ENCODE measurements around the gene PHF20.

The PHF20 gene

DNA sequence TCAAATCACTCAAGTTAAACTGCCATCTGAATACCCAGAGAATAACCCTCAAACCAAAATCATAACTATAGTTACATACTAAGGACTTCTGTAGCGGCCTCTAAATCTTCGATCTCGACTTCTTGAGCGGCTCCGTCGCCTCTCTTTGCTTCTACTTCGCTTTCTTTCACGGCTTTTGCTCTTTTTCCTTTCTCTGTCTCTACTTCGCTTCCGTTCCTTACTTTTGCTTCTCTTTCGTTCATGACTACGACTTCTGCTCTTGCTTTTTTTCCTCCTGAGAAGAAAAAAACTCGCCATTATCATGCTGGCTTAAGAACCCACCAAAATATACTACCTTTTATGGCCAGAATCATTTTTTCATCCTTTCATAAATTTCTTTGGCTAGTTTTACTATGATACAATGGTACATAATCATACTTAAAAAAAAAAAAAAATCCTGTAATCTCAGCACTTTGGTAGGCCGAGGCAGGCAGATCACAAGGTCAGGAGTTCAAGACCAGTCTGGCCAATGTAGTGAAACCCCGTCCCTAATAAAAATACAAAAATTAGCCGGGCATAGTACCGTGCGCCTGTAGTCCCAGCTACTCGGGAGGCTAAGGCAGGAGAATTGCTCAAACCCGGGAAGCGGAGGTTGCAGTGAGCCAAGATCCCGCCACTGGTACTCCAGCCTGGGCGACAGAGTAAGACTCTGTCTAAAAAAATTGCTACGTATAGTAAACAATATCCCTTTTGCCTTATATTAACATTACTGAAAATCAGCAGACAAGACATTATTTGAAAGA lies 39.8 kb upstream of the PHF20 start:
- Histone ChIP-seq H4K8ac (ENCODE audit: low read depth, low read length) (no peak overlapping the region), H3K23ac (ENCODE audit: low read depth, low read length, poor library complexity) (no peak overlapping the region), H2BK120ac (ENCODE audit: low read depth, low read length) (no peak overlapping the region), H3K4me3 (ENCODE audit: low read length in 2 of 2) (no peak overlapping the region), H2BK5ac (ENCODE audit: low read length) (no peak overlapping the region), H3K18ac (ENCODE audit: low read length) (no peak overlapping the region), H3K9ac (ENCODE audit: low read depth, low read length, poor library complexity) (no peak overlapping the region), H3K4ac (ENCODE audit: low read length) (no peak overlapping the region), H3K79me1 (ENCODE audit: low read depth, low read length) (peaks cover 1% of the 10 kb centered on the region), H4K91ac (ENCODE audit: low read depth, low read length, poor library complexity) (no peak overlapping the region), H3K27ac (replicated peaks; ENCODE audit: low read length) (no peak overlapping the region), H3K14ac (ENCODE audit: low read length) (no peak overlapping the region), H3K9me3 (replicated peaks in 1 of 2; ENCODE audit: control insufficient read depth in 2 of 2, insufficient read depth in 1 of 2, low read depth in 1 of 2, low read length in 2 of 2) (no peaks in the 10 kb centered on the region), H3K4me1 (ENCODE audit: control insufficient read depth in 2 of 2, insufficient read depth in 1 of 2, low read depth in 1 of 2, low read length in 2 of 2) (no peaks in the 10 kb centered on the region), H2BK12ac (ENCODE audit: low read length) (no peak overlapping the region), H2BK15ac (ENCODE audit: low read length) (no peak overlapping the region), H3K27me3 (ENCODE audit: control insufficient read depth in 3 of 3, insufficient read depth in 3 of 3, low read depth in 1 of 3, low read length in 3 of 3) (no peaks in the 10 kb centered on the region), H3K4me2 (ENCODE audit: insufficient read depth, low read length, poor library complexity, severe bottlenecking) (no peak overlapping the region), H2AK5ac (ENCODE audit: low read depth, low read length) (no peak overlapping the region), H2AFZ (ENCODE audit: low read length) (no peak overlapping the region), H3K36me3 (replicated peaks in 1 of 2; ENCODE audit: control insufficient read depth in 2 of 2, insufficient read depth in 2 of 2, low read length in 2 of 2) (peaks cover 27 to 98% of the 10 kb centered on the region in 2 donors)
- no CpG with 5 or more reads among the region's 24 CpGs for WGBS, 2 donors (ENCODE audit: extremely low coverage in 2 of 2, insufficient read length in 2 of 2, insufficient replicate concordance in 1 of 2)
- DNase-seq (ENCODE audit: low spot score): no peak

- Histone ChIP-seq H3K4me1 (ENCODE audit: control insufficient read depth in 2 of 2, insufficient read depth in 1 of 2, low read depth in 1 of 2, low read length in 2 of 2) (no peaks in the 10 kb centered on the region), H3K79me1 (ENCODE audit: low read depth, low read length) (peaks cover 1% of the 10 kb centered on the region), H3K18ac (ENCODE audit: low read length) (no peak overlapping the region), H2AFZ (ENCODE audit: low read length) (no peak overlapping the region), H2BK15ac (ENCODE audit: low read length) (no peak overlapping the region), H3K23ac (ENCODE audit: low read depth, low read length, poor library complexity) (no peak overlapping the region), H4K91ac (ENCODE audit: low read depth, low read length, poor library complexity) (no peak overlapping the region), H3K4me3 (ENCODE audit: low read length in 2 of 2) (no peak overlapping the region), H3K9me3 (replicated peaks in 1 of 2; ENCODE audit: control insufficient read depth in 2 of 2, insufficient read depth in 1 of 2, low read depth in 1 of 2, low read length in 2 of 2) (no peaks in the 10 kb centered on the region), H3K27me3 (ENCODE audit: control insufficient read depth in 3 of 3, insufficient read depth in 3 of 3, low read depth in 1 of 3, low read length in 3 of 3) (no peaks in the 10 kb centered on the region), H3K4me2 (ENCODE audit: insufficient read depth, low read length, poor library complexity, severe bottlenecking) (no peak overlapping the region), H2BK120ac (ENCODE audit: low read depth, low read length) (no peak overlapping the region), H3K4ac (ENCODE audit: low read length) (no peak overlapping the region), H2AK5ac (ENCODE audit: low read depth, low read length) (no peak overlapping the region), H3K36me3 (replicated peaks in 1 of 2; ENCODE audit: control insufficient read depth in 2 of 2, insufficient read depth in 2 of 2, low read length in 2 of 2) (peaks cover 28 to 99% of the 10 kb centered on the region in 2 donors), H3K27ac (replicated peaks; ENCODE audit: low read length) (no peak overlapping the region), H2BK12ac (ENCODE audit: low read length) (no peak overlapping the region), H3K9ac (ENCODE audit: low read depth, low read length, poor library complexity) (no peak overlapping the region), H4K8ac (ENCODE audit: low read depth, low read length) (no peak overlapping the region), H3K14ac (ENCODE audit: low read length) (no peak overlapping the region), H2BK5ac (ENCODE audit: low read length) (no peak overlapping the region)
- no CpG with 5 or more reads among the region's 1 CpG for WGBS, 2 donors (ENCODE audit: extremely low coverage in 2 of 2, insufficient read length in 2 of 2, insufficient replicate concordance in 1 of 2)
- DNase-seq (ENCODE audit: low spot score): no peak
Observed at GRCh38 chr20:35732644-35732982, 39.2 kb upstream of the PHF20 start.

DNA sequence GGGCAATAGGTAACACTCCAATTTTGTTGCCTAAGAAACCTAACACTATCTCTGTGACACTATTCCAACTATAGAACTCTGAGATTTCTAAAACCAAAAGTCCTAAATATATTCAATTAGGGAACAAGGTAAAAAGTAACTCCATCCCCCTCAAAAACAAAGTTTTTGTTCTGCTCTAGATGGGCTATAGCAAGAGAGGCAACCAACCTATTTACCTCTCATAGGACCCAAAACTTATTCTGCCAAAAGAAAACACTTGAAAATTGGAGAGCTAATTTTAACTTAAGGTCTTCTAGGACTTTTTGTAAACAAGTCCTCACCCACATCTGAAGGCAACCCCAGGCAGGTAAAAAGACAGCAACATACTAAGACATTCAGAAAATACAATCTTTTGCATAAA lies 37.4 kb upstream of the PHF20 start:
- H3K4ac ChIP-seq (ENCODE audit: low read length): no peak overlapping the region
- DNase-seq (ENCODE audit: low spot score): no peak
- H2BK12ac ChIP-seq (ENCODE audit: low read length): no peak overlapping the region
- H3K9ac ChIP-seq (ENCODE audit: low read depth, low read length, poor library complexity): no peak overlapping the region
- no peak overlapping the region for H4K91ac ChIP-seq (ENCODE audit: low read depth, low read length, poor library complexity)
- no peak overlapping the region for H2AK5ac ChIP-seq (ENCODE audit: low read depth, low read length)
- H3K23ac ChIP-seq (ENCODE audit: low read depth, low read length, poor library complexity): no peak overlapping the region
- H4K8ac ChIP-seq (ENCODE audit: low read depth, low read length): no peak overlapping the region
- H2BK120ac ChIP-seq (ENCODE audit: low read depth, low read length): no peak overlapping the region
- H3K4me1 ChIP-seq (ENCODE audit: control insufficient read depth in 2 of 2, insufficient read depth in 1 of 2, low read depth in 1 of 2, low read length in 2 of 2): peaks cover 0 to 2% of the 10 kb centered on the region in 2 donors
- H3K18ac ChIP-seq (ENCODE audit: low read length): no peak overlapping the region
- no peak overlapping the region for H3K27ac ChIP-seq (replicated peaks; ENCODE audit: low read length)
- H3K36me3 ChIP-seq (replicated peaks in 1 of 2; ENCODE audit: control insufficient read depth in 2 of 2, insufficient read depth in 2 of 2, low read length in 2 of 2): peaks cover 32 to 100% of the 10 kb centered on the region in 2 donors
- H2BK5ac ChIP-seq (ENCODE audit: low read length): no peak overlapping the region
- H3K79me1 ChIP-seq (ENCODE audit: low read depth, low read length): peaks cover 4% of the 10 kb centered on the region
- no peak overlapping the region for H3K4me3 ChIP-seq (ENCODE audit: low read length in 2 of 2)
- H3K27me3 ChIP-seq (ENCODE audit: control insufficient read depth in 3 of 3, insufficient read depth in 3 of 3, low read depth in 1 of 3, low read length in 3 of 3): no peaks in the 10 kb centered on the region
- no peak overlapping the region for H3K14ac ChIP-seq (ENCODE audit: low read length)
- H3K9me3 ChIP-seq (replicated peaks in 1 of 2; ENCODE audit: control insufficient read depth in 2 of 2, insufficient read depth in 1 of 2, low read depth in 1 of 2, low read length in 2 of 2): peaks cover 0 to 7% of the 10 kb centered on the region in 2 donors
- no peak overlapping the region for H2BK15ac ChIP-seq (ENCODE audit: low read length)
- H2AFZ ChIP-seq (ENCODE audit: low read length): no peak overlapping the region
- H3K4me2 ChIP-seq (ENCODE audit: insufficient read depth, low read length, poor library complexity, severe bottlenecking): no peak overlapping the region

GRCh38 chr20:35734777-35735649 lies 36.8 kb upstream of the PHF20 start:
- H3K9me3 ChIP-seq (replicated peaks in 1 of 2; ENCODE audit: control insufficient read depth in 2 of 2, insufficient read depth in 1 of 2, low read depth in 1 of 2, low read length in 2 of 2): peaks cover 0 to 7% of the 10 kb centered on the region in 2 donors
- H3K18ac ChIP-seq (ENCODE audit: low read length): no peak overlapping the region
- peaks cover 29 to 100% of the 10 kb centered on the region in 2 donors for H3K36me3 ChIP-seq (replicated peaks in 1 of 2; ENCODE audit: control insufficient read depth in 2 of 2, insufficient read depth in 2 of 2, low read length in 2 of 2)
- H4K91ac ChIP-seq (ENCODE audit: low read depth, low read length, poor library complexity): no peak overlapping the region
- no peaks in the 10 kb centered on the region for H3K27me3 ChIP-seq (ENCODE audit: control insufficient read depth in 3 of 3, insufficient read depth in 3 of 3, low read depth in 1 of 3, low read length in 3 of 3)
- H2AFZ ChIP-seq (ENCODE audit: low read length): no peak overlapping the region
- H2BK5ac ChIP-seq (ENCODE audit: low read length): no peak overlapping the region
- no peak overlapping the region for H3K14ac ChIP-seq (ENCODE audit: low read length)
- H3K4ac ChIP-seq (ENCODE audit: low read length): no peak overlapping the region
- no peak overlapping the region for H2AK5ac ChIP-seq (ENCODE audit: low read depth, low read length)
- H3K4me2 ChIP-seq (ENCODE audit: insufficient read depth, low read length, poor library complexity, severe bottlenecking): no peak overlapping the region
- H2BK12ac ChIP-seq (ENCODE audit: low read length): no peak overlapping the region
- H2BK15ac ChIP-seq (ENCODE audit: low read length): no peak overlapping the region
- peaks cover 2 to 3% of the 10 kb centered on the region in 2 donors for H3K4me1 ChIP-seq (ENCODE audit: control insufficient read depth in 2 of 2, insufficient read depth in 1 of 2, low read depth in 1 of 2, low read length in 2 of 2)
- no peak for DNase-seq (ENCODE audit: low spot score)
- no peak overlapping the region for H3K27ac ChIP-seq (replicated peaks; ENCODE audit: low read length)
- no peak overlapping the region for H3K9ac ChIP-seq (ENCODE audit: low read depth, low read length, poor library complexity)
- H3K79me1 ChIP-seq (ENCODE audit: low read depth, low read length): peaks cover 4% of the 10 kb centered on the region
- no CpG with 5 or more reads among the region's 4 CpGs for WGBS, 2 donors (ENCODE audit: extremely low coverage in 2 of 2, insufficient read length in 2 of 2, insufficient replicate concordance in 1 of 2)
- no peak overlapping the region for H2BK120ac ChIP-seq (ENCODE audit: low read depth, low read length)
- no peak overlapping the region for H4K8ac ChIP-seq (ENCODE audit: low read depth, low read length)
- no peak overlapping the region for H3K23ac ChIP-seq (ENCODE audit: low read depth, low read length, poor library complexity)
- no peak overlapping the region for H3K4me3 ChIP-seq (ENCODE audit: low read length in 2 of 2)

Data from neuronal stem cell (in vitro differentiated cells).